Measurements from ENCODE around the gene DNTT. TPM values are rescaled to one million over a fixed set of nuclear protein-coding genes. Genes with fewer than 3 reads are reported as not detected.

DNTT gene
- total RNA-seq, 2 experiments from 2014 or later: 0.16 to 0.32 TPM

DNA sequence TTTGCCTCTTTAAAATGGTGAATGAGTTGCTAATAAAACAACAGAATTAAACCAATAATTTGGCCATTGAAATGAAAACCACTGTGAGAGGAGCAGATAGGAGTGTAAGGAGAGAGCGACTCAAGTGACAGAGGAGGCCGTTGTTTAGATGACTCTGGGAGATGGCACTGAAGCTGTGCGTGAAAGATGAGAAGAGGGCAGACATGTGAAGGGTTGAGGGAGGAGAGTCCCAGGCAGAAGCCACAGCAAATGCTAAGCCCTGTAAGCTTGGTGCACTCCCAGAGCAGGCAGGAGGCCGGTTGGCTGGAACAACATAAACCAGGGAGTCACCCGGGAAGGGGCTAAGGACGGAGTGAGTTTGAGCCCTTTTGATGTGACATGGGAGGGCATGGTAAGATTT, 55.4 kb downstream of the DNTT start:
- no peaks in the 10 kb centered on the region for H3K36me3 ChIP-seq (ENCODE audit: insufficient read depth, low read length)
- POLR2A ChIA-PET: no interaction called here
- no peak for DNase-seq (ENCODE audit: low spot score)
- CTCF ChIA-PET (ENCODE audit: unreplicated experiment): no interaction called here
- no peaks in the 10 kb centered on the region for H4K20me1 ChIP-seq (ENCODE audit: insufficient read depth, low read length)
- no peaks in the 10 kb centered on the region for H3K4me1 ChIP-seq (ENCODE audit: insufficient read depth, low read length, poor library complexity, severe bottlenecking)
- no peaks in the 10 kb centered on the region for H3K79me2 ChIP-seq (ENCODE audit: insufficient read depth, low read depth, low read length)
- intact Hi-C loops (cut with micrococcal nuclease; ENCODE audit: unreplicated experiment): no loop called here
- H3K9me3 ChIP-seq (ENCODE audit: low read length): no peaks in the 10 kb centered on the region
- H3K4me2 ChIP-seq (ENCODE audit: low read length): no peak overlapping the region
- H2AFZ ChIP-seq (ENCODE audit: low read length): no peak overlapping the region
- BruUV-seq (replicated peaks): no TSS peak
- H3K4me3 ChIP-seq (ENCODE audit: low read depth, low read length, poor library complexity, severe bottlenecking): no peak overlapping the region
- TF ChIP-seq, protein P1, sequence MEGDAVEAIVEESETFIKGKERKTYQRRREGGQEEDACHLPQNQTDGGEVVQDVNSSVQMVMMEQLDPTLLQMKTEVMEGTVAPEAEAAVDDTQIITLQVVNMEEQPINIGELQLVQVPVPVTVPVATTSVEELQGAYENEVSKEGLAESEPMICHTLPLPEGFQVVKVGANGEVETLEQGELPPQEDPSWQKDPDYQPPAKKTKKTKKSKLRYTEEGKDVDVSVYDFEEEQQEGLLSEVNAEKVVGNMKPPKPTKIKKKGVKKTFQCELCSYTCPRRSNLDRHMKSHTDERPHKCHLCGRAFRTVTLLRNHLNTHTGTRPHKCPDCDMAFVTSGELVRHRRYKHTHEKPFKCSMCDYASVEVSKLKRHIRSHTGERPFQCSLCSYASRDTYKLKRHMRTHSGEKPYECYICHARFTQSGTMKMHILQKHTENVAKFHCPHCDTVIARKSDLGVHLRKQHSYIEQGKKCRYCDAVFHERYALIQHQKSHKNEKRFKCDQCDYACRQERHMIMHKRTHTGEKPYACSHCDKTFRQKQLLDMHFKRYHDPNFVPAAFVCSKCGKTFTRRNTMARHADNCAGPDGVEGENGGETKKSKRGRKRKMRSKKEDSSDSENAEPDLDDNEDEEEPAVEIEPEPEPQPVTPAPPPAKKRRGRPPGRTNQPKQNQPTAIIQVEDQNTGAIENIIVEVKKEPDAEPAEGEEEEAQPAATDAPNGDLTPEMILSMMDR (conservative IDR thresholded peaks at IDR 0.05; ENCODE audit: low read length): no peak
- TF ChIP-seq EZH2phosphoT487 (IDR thresholded peaks at IDR 0.05; ENCODE audit: borderline replicate concordance, low read depth, low read length): no peak
- no peak overlapping the region for H3K27ac ChIP-seq (ENCODE audit: low read depth, low read length, poor library complexity, severe bottlenecking)
- H3K9me2 ChIP-seq (ENCODE audit: insufficient read depth, low read length): no peaks in the 10 kb centered on the region

DNA sequence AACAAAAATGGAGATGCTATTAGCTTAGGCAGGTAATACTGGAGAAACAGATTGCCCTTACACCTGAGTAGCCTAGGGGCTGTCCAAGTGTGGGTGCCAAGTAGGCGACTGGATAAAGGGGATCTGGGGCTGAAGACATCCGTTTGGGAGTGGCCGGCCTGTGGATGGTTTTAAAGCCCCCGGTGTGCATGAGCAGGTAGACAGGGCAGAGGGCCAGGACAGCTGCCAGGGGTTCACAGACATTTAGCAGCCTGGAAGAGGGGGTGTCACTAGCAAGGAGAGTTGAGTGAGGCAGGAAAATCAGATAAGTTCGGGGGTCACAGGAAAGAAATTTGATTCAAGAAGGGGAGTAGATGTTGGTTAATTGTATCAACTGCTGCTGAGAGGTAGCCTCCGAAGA, 56.1 kb downstream of the DNTT start:
- no peaks in the 10 kb centered on the region for H3K9me2 ChIP-seq (ENCODE audit: insufficient read depth, low read length)
- H3K9me3 ChIP-seq (ENCODE audit: low read length): no peaks in the 10 kb centered on the region
- ChIA-PET CTCF (ENCODE audit: unreplicated experiment) (no interaction called here), POLR2A (no interaction called here)
- H2AFZ ChIP-seq (ENCODE audit: low read length): no peak overlapping the region
- no peaks in the 10 kb centered on the region for H3K36me3 ChIP-seq (ENCODE audit: insufficient read depth, low read length)
- H3K4me1 ChIP-seq (ENCODE audit: insufficient read depth, low read length, poor library complexity, severe bottlenecking): no peaks in the 10 kb centered on the region
- no peak for TF ChIP-seq EZH2phosphoT487 (IDR thresholded peaks at IDR 0.05; ENCODE audit: borderline replicate concordance, low read depth, low read length)
- TF ChIP-seq, protein P1 (conservative IDR thresholded peaks at IDR 0.05; ENCODE audit: low read length): no peak
- H4K20me1 ChIP-seq (ENCODE audit: insufficient read depth, low read length): no peaks in the 10 kb centered on the region
- BruUV-seq (replicated peaks): no TSS peak
- DNase-seq (ENCODE audit: low spot score): no peak
- H3K79me2 ChIP-seq (ENCODE audit: insufficient read depth, low read depth, low read length): no peaks in the 10 kb centered on the region
- no peak overlapping the region for H3K4me3 ChIP-seq (ENCODE audit: low read depth, low read length, poor library complexity, severe bottlenecking)
- intact Hi-C loops (cut with micrococcal nuclease; ENCODE audit: unreplicated experiment): no loop called here
- no peak overlapping the region for H3K27ac ChIP-seq (ENCODE audit: low read depth, low read length, poor library complexity, severe bottlenecking)
- H3K4me2 ChIP-seq (ENCODE audit: low read length): no peak overlapping the region

DNA sequence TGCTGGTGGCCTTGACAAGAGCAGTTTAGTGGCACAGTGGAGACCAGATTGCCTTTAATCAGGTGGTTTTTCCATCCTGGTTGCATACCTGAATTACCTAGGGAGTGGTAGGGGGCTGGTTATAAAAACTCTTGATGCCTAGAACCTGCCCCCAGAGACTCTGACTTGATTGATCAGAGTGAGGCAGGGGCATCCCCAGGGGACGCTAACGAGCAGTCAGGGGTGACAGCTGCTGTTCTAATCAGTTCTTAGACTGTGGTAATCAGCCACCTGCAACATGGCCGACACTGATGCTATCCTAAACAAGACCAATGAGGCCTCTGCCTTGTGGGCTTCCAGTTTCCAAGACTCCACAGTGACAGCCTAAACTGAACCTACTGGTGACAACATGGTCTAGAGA, 56.5 kb downstream of the DNTT start:
- Histone ChIP-seq H3K27ac (ENCODE audit: low read depth, low read length, poor library complexity, severe bottlenecking) (no peak overlapping the region), H3K9me2 (ENCODE audit: insufficient read depth, low read length) (no peaks in the 10 kb centered on the region), H3K79me2 (ENCODE audit: insufficient read depth, low read depth, low read length) (no peaks in the 10 kb centered on the region), H3K4me3 (ENCODE audit: low read depth, low read length, poor library complexity, severe bottlenecking) (no peak overlapping the region), H3K9me3 (ENCODE audit: low read length) (no peaks in the 10 kb centered on the region), H2AFZ (ENCODE audit: low read length) (no peak overlapping the region), H3K36me3 (ENCODE audit: insufficient read depth, low read length) (no peaks in the 10 kb centered on the region), H3K4me1 (ENCODE audit: insufficient read depth, low read length, poor library complexity, severe bottlenecking) (no peaks in the 10 kb centered on the region), H4K20me1 (ENCODE audit: insufficient read depth, low read length) (no peaks in the 10 kb centered on the region), H3K4me2 (ENCODE audit: low read length) (no peak overlapping the region)
- intact Hi-C loops (cut with micrococcal nuclease; ENCODE audit: unreplicated experiment): no loop called here
- ChIA-PET CTCF (ENCODE audit: unreplicated experiment) (no interaction called here), POLR2A (no interaction called here)
- BruUV-seq (replicated peaks): no TSS peak
- TF ChIP-seq, protein P1 (conservative IDR thresholded peaks at IDR 0.05; ENCODE audit: low read length): no peak
- no peak for DNase-seq (ENCODE audit: low spot score)

Data from OCI-LY7 (cell line).